Stimulated activated CD8-positive, alpha-beta memory T cell treated with anti-CD3 and anti-CD28 coated beads, Interleukin-4, amount 100 ng/mL, for 4 hours (primary cell): Measurements from ENCODE around the gene PROM1.

Experiments used
- DNase-seq, 2 donors: peaks; one replicate each; pipeline ENCODE4 v3.0.0-alpha.2; 2020; ENCODE audit warnings: low read depth in 2 of 2, low spot score in 1 of 2

The PROM1 gene

GRCh38 chr4:15953625-15954024, 130.2 kb downstream of the PROM1 start:
- DNase-seq, result no peak

GRCh38 chr4:15951781-15952180, 132.0 kb downstream of the PROM1 start:
- no peak for DNase-seq

GRCh38 chr4:15948826-15949225, 135.0 kb downstream of the PROM1 start:
- DNase-seq, result no peak

DNA sequence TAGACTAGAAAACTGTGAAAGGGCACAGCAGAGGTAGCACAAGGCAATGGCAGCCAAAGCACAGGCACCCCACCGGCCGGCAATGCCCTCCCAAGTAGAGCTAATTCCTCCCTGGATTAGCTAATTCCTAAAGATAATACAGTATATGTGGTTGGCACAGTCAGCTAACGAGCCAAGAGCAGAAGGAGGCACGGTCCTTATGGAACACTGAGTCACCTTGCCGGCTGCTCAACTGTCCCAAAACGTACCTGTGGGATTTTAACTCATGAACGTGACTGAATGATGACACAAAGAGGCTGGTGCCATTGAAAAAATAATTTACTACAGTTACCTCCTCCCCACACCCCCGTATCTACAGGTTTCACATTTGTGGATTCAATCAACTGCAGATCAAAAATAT, 136.1 kb downstream of the PROM1 start:
- no peak for DNase-seq

DNA sequence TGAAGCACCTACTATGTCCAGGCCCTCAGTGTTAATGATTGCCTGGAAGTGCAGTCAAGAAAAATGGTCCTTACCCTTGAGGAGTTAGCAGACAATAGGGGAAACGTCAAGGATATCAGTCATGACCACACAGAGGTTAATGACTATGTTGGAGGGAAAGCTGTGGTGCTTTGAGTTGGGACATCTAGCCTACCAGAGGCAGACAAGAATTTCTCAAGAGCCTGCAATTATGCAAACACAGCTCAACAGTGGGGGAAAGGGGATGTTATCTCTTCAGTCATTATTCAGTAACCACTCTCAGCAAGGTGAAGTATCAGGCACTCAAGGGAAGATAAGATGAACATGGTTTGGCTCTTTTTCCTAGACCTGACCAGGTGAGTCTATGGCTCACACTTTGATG, 138.3 kb downstream of the PROM1 start:
- no peak for DNase-seq

DNA sequence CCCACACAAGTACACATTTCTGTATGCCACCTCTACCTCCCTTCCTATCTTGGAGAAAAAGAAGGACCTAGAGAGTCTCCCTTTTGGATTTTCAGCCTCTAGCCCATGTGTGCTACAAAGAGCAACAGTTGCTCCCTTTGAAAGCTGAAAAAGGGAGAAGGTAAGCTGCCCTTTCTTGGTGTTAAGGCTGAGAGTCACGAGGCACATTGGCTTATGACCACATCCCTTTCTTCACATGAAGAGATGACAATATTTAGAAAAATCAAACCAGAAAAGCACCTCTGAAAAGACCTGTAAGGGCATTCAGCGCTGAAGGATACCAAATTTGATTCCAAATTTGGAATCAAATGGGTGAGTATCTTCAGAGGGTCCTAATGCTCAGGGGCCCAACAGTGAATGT, 138.9 kb downstream of the PROM1 start:
- no peak for DNase-seq

GRCh38 chr4:15942283-15942682, 141.5 kb downstream of the PROM1 start:
- no peak for DNase-seq

- no peak for DNase-seq
These were observed 145.2 kb downstream of the PROM1 start, which contains the start of gene FGFBP1 for GRCh38 chr4:15938640-15939039. Gene FGFBP1, minus strand, starts transcription at chr4:15938740. Its CDS starts 2,108 bp downstream, at chr4:15936632.

GRCh38 chr4:15938182-15938581, 145.6 kb downstream of the PROM1 start:
- no peak for DNase-seq

DNA sequence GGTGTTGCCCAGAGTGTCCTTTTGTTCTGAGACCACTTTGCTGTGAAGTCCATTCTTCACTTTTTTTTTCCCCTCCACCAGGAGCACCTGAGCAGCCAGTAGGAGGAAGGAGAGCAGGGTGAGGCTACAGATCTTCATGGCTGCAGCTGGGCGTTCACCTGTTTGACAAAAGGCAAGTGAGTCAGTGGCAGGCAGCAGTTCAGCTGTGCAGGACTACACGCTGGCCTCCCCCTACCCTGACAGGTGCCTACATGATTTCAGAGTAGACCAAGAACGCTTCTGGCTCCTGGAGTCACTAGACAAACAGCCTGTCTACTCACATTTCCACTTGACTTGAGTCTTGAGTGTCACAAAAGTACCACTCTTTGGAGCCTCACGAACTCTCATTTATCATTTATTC, 147.3 kb downstream of the PROM1 start:
- DNase-seq, result no peak

- no peak for DNase-seq
These were observed 148.1 kb downstream of the PROM1 start for GRCh38 chr4:15935504-15936402.

DNA sequence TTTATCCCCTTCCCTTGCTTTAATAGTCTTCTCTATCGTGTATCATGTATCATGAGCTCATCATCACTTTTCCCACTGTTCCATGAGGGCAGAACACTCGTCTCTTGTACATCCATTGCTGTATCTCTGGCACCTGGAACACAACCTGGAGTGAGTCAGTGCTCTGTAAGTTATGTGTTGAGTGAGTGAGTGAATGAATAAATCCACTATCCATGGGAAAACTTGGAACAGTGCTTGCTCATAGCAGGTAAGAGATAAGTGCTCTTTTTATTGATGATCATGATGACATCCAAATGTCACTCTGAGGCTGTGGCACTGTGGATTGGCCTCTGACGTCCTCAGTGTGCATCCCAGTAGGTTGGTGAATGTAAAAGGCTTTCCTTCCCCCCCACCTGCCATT, 149.6 kb downstream of the PROM1 start:
- no peak for DNase-seq

GRCh38 chr4:15931451-15932210, 152.2 kb downstream of the PROM1 start:
- no peak for DNase-seq

DNA sequence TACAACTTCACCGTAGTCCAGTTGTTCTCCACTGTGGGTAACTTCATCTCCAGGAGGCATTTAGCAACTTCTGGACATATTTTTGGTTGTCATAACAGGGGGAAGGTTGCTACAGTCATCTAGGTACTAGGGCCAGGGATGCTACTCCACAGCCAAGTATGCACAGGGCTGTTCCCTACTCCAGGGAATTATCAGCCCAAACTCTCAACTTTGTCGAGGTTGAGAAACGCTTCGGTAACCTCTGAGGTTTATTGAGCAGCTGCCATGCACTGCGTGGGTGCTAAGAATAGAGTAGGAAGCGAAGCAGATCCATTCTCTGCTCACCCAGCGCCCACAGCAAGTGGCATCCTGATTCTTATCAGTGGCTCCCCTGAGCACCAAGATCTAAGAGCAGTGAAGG, 153.5 kb downstream of the PROM1 start:
- DNase-seq, result no peak

GRCh38 chr4:15929540-15929939, 154.3 kb downstream of the PROM1 start:
- DNase-seq, result no peak

DNA sequence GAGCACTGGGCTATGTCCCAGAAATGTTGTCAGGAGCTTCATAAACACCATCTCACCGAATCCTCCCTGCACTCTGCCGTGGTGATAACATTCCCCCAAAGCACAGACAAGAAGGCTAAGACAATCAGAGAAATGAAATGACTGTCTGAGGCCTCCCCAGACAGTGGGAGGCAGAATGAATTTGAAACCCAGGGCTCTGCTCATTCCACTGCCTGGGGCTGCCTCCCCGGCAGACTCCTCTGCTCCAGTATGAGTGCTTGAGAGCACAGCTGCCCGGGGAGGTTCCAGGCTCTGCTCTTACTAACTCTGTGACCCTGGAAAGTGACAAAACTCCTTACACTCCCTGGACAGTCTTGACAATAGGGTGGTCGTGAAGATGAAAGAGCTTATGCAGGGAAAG, 154.9 kb downstream of the PROM1 start:
- no peak for DNase-seq

DNA sequence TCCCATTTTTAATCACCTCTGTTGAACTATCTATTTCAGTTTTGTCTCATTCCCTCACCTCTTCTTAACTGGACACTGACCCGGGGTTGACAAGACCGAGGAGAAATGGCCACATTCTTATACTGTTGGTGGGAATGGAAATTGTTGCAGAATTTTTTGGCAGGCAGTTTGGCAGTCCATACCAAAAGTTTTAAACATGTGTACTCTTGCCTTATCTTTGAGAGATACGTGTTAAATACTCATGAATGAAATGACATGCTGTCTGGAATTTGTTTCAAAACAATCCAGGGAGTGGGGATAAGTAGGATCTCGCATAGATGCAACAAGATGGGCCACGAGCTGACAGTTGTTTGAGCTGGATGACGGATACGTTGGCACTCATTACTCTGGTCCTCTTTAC, 157.3 kb downstream of the PROM1 start:
- DNase-seq, result no peak

GRCh38 chr4:15925830-15926229, 158.0 kb downstream of the PROM1 start:
- no peak for DNase-seq

- no peak for DNase-seq
These were observed 162.3 kb downstream of the PROM1 start for GRCh38 chr4:15921592-15921932.

- DNase-seq, result no peak
These were observed 162.9 kb downstream of the PROM1 start for GRCh38 chr4:15920723-15921591.

DNA sequence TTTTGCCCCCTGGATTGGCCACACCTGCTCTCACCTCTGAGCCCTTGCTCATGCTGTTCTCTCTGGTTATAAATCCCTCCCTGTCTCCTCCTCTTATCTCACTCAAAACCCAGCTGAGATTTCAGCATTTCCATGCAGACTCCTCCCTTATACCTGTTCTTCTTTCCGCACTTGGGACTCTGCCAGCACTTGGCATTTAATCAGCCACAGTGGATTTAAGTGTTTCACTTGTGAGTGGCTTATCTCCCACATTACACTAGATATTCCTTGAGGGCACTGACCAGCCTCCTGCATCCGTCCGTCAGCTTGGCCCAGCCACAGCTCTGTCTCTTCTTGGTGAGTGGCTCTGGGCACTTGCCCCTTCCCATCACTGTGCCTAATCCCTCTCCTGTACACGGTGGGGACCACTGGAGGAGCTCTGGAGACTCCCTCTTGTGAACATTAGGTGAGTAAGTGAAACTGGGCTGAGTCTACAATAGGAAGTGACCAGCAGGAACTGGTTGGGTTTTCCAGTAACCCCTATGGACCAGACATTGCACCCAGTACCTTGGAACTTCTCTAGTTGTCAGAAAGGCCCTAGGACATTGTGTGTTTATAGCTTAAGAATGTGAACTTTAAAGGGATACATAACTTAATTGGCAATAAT, 165.2 kb downstream of the PROM1 start:
- DNase-seq, result no peak
